Nephron progenitor cell (in vitro differentiated cells): ENCODE measurements around the gene GET4.
A peak's percentile ranks its signal among the peaks of the same experiment; 100 is the strongest.

ENCODE experiments used
- DNase-seq: peaks from one replicate; pipeline ENCODE4 v3.0.0; 2021
- H3K27ac Mint-ChIP-seq: 2 replicates; pipeline ENCODE4 v1.8.0; 2021; ENCODE audit warnings: mild to moderate bottlenecking, moderate library complexity, mixed read lengths
- H3K27me3 Mint-ChIP-seq: 2 replicates; pipeline ENCODE4 v1.8.0; 2021; ENCODE audit warnings: mild to moderate bottlenecking, low read depth, mixed read lengths; ENCODE audit not compliant: poor library complexity
- H3K36me3 Mint-ChIP-seq: 2 replicates; pipeline ENCODE4 v1.8.0; 2021; ENCODE audit warnings: low read depth, mixed read lengths
- H3K4me1 Mint-ChIP-seq: 2 replicates; pipeline ENCODE4 v1.8.0; 2021; ENCODE audit warnings: mixed read lengths
- H3K4me3 Mint-ChIP-seq: 2 replicates; pipeline ENCODE4 v1.8.0; 2021; ENCODE audit warnings: mild to moderate bottlenecking, moderate library complexity, mixed read lengths
- H3K9me3 Mint-ChIP-seq: 2 replicates; pipeline ENCODE4 v1.8.0; 2021; ENCODE audit warnings: mild to moderate bottlenecking, moderate library complexity, mixed read lengths
- CTCF ChIP-seq: fragments of 200-600 bp; sonication (generic); IDR thresholded peaks from 2 replicates; pipeline ENCODE4 v1.5.0; 2021; ENCODE audit warnings: antibody characterized with exemption

The GET4 gene

GRCh38 chr7:875051-875450 lies 1.3 kb upstream of the GET4 start:
- Mint-ChIP-seq H3K9me3 (no peaks in the 10 kb centered on the region), H3K36me3 (peaks cover 37% of the 10 kb centered on the region), H3K4me1 (peaks cover 33% of the 10 kb centered on the region), H3K27me3 (peaks cover 3% of the 10 kb centered on the region), H3K27ac (no peak overlapping the region), H3K4me3 (no peak overlapping the region)
- TF ChIP-seq CTCF = no peak
- no peak for DNase-seq

DNA sequence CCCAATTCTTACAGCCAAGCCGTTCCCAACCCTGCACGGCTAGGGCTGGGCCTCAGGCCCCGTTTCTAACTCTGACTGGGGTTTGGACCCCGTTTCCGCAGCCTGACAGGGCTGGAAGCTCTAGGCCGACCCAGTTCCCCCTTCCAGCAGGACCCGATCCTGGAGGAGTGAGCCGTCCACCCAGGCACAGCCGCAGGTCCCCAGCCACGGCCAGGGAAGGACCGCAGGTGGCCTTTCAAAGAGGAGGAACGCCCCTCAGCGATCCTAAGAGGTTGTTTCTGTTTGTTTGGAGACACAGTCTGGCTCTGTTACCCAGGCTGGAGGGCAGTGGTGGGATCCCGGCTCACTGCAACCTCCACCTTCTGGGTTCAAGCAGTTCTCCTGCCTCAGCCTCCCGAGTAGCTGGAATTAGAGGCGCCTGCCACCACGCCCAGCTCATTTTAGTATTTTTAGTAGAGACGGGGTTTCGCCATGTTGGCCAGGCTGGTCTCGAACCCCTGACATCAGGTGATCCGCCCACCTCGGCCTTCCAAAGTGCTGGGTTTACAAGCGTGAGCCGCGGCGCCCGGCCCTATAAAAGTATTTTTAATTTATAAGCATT lies 778 bp upstream of the GET4 start:
- H3K9me3 Mint-ChIP-seq = no peaks in the 10 kb centered on the region
- TF ChIP-seq CTCF = no peak
- no peak overlapping the region for H3K4me3 Mint-ChIP-seq
- peak; percentile 24 for DNase-seq
- peaks cover 34% of the 10 kb centered on the region for H3K36me3 Mint-ChIP-seq
- peaks cover 33% of the 10 kb centered on the region for H3K4me1 Mint-ChIP-seq
- H3K27me3 Mint-ChIP-seq = peaks cover 3% of the 10 kb centered on the region
- H3K27ac Mint-ChIP-seq = no peak overlapping the region

DNA sequence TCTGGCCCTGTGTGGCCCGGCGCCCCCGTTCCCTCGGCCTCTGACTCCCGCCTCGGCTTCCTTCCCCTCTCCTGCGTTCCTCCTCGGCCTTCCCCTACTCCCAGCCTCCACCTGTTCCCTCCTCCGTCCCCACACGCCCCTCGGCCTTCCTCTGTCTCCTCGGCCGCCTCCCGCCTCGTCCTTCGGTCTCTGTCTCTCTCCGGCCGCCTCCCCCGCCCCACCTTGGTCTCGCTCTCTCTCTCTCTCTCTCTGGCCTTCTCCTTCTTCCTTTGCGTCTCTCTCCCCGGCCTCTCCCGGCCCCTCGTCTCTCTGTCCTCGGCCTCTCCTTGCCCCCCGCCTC lies 588 bp downstream of the GET4 start:
- Mint-ChIP-seq H3K27ac (peak overlapping the region; percentile 83), H3K36me3 (peaks cover 25% of the 10 kb centered on the region), H3K27me3 (no peaks in the 10 kb centered on the region), H3K9me3 (no peaks in the 10 kb centered on the region), H3K4me1 (peaks cover 35% of the 10 kb centered on the region), H3K4me3 (peak overlapping the region; percentile 94)
- TF ChIP-seq CTCF = no peak
- DNase-seq = no peak

GRCh38 chr7:877312-878232 lies 1.2 kb downstream of the GET4 start:
- Mint-ChIP-seq H3K27ac (peak overlapping the region; percentile 83), H3K36me3 (peaks cover 21% of the 10 kb centered on the region), H3K27me3 (no peaks in the 10 kb centered on the region), H3K9me3 (no peaks in the 10 kb centered on the region), H3K4me1 (peaks cover 39% of the 10 kb centered on the region), H3K4me3 (peak overlapping the region; percentile 94)
- TF ChIP-seq CTCF = no peak
- DNase-seq = peak; percentile 33

DNA sequence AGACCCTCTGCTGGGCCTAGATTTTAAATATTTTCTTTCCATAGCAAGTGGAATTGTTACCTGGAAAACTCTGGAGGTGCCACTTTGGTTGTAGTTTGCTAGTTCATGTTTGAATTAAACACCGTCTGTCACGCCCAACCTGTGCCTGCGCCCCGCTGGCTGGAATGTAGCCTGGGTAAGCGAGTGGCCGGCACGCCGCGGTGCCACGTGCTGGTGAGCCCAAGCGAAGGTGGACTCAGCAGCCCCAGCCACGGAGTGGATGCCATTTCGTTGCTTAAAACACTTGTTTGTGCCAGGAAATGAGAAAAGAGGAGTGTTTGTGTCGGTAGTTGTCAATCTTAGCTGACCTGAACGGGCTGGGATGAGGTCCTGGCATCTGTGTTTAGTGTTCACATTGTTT lies 2.7 kb downstream of the GET4 start:
- Mint-ChIP-seq H3K9me3 (no peaks in the 10 kb centered on the region), H3K27ac (no peak overlapping the region), H3K4me3 (peak overlapping the region; percentile 59), H3K36me3 (peaks cover 12% of the 10 kb centered on the region), H3K27me3 (no peaks in the 10 kb centered on the region), H3K4me1 (peaks cover 36% of the 10 kb centered on the region)
- DNase-seq = no peak
- TF ChIP-seq CTCF = no peak
